SH-SY5Y (cell line): ENCODE results near the gene SYP.

ENCODE experiments used
- GATA2 ChIP-seq: IDR thresholded peaks from 2 replicates; pipeline ENCODE4 v1.6.1; 2011; ENCODE audit warnings: mild to moderate bottlenecking, low read depth, low read length
- GATA3 ChIP-seq: IDR thresholded peaks from 2 replicates; pipeline ENCODE4 v1.6.1; 2011; ENCODE audit warnings: low read depth, mild to moderate bottlenecking, low read length, moderate library complexity

- TF ChIP-seq GATA2, result no peak
- TF ChIP-seq GATA3, result no peak
Measured at GRCh38 chrX:49202022-49202421, 2.0 kb upstream of the SYP start.
